Measurements from ENCODE around the gene GXYLT1.

GRCh38 chr12:42190376-42190775 lies 45.7 kb upstream of the GXYLT1 start:
- TF ChIP-seq CTCF (IDR thresholded peaks at IDR 0.05; ENCODE audit: low read depth, low read length, poor library complexity, severe bottlenecking), result no peak
- no peak for TF ChIP-seq EZH2phosphoT487 (IDR thresholded peaks at IDR 0.05; ENCODE audit: borderline replicate concordance, low read length)
